B cell (primary cell): ENCODE data around the gene EFCAB3. TPM values are rescaled to one million over a fixed set of nuclear protein-coding genes. Genes with fewer than 3 reads are reported as not detected.

Experiments used
- ATAC-seq: fragments of 200-7000 bp; cut with Tn5 transposase; one replicate; pipeline ENCODE4 v1.10.0; 2021; ENCODE audit warnings: low read depth, mild to moderate bottlenecking, moderate number of reproducible peaks, moderate library complexity
- CTCF ChIA-PET: fragments of 350-600 bp; sonication (Branson Sonifier 250); formaldehyde crosslinking; loops from one replicate; lab custom pipeline; 2021; ENCODE audit warnings: antibody characterized with exemption, inconsistent platforms; lab: Charles Lee
- POLR2A ChIA-PET: fragments of 350-600 bp; sonication (Branson Sonifier 250); formaldehyde crosslinking; loops from one replicate; lab custom pipeline; 2021; ENCODE audit warnings: antibody characterized with exemption; lab: Charles Lee
- DNase-seq: peaks from one replicate; pipeline ENCODE4 v3.0.0; 2013
- H2AFZ ChIP-seq: 2 replicates; pipeline ENCODE4 v1.6.1; 2012; ENCODE audit warnings: mild to moderate bottlenecking, low read depth, low read length; ENCODE audit not compliant: insufficient read depth, poor library complexity, severe bottlenecking
- H3K27ac ChIP-seq, 2 donors: 1 replicate in 1 of 2; 2 replicates in 1 of 2; pipeline ENCODE4 v1.5.1; 2012 to 2013; ENCODE audit warnings: low read length in 2 of 2, mild to moderate bottlenecking in 2 of 2, moderate library complexity in 1 of 2
- H3K27me3 ChIP-seq, 4 experiments: fragments of 200-600 bp in 1 of 4; sonication (generic) in 1 of 4; replicated peaks in 1 of 4; 1 replicate in 2 of 4; 2 replicates in 2 of 4; pipeline versions ENCODE4 v1.6.1 to v1.7.0; 2013 to 2016; ENCODE audit warnings: low read length in 3 of 4, mild to moderate bottlenecking in 2 of 4, mixed read lengths in 1 of 4, moderate library complexity in 1 of 4; ENCODE audit not compliant: insufficient read depth in 4 of 4, control insufficient read depth in 3 of 4; ENCODE audit errors: control extremely low read depth in 1 of 4
- H3K36me3 ChIP-seq, 2 experiments: replicated peaks in 1 of 2; 1 replicate in 1 of 2; 2 replicates in 1 of 2; pipeline versions ENCODE4 v1.6.1 to v1.7.1; 2013; ENCODE audit warnings: low read length in 1 of 2; ENCODE audit not compliant: insufficient read depth in 2 of 2, control insufficient read depth in 1 of 2; ENCODE audit errors: control extremely low read depth in 1 of 2, extremely low read depth in 1 of 2
- H3K4me1 ChIP-seq, 2 donors: fragments of 200-600 bp in 1 of 2; sonication (generic) in 1 of 2; 1 replicate in 1 of 2; 2 replicates in 1 of 2; pipeline versions ENCODE4 v1.5.1 to v1.6.1; 2013 to 2017; ENCODE audit warnings: low read length in 2 of 2; ENCODE audit not compliant: control insufficient read depth in 2 of 2, insufficient read depth in 2 of 2
- H3K4me2 ChIP-seq: replicated peaks from 2 replicates; pipeline ENCODE3; 2012; ENCODE audit warnings: mild to moderate bottlenecking, low read depth, low read length; ENCODE audit not compliant: poor library complexity, severe bottlenecking
- H3K4me3 ChIP-seq, 5 experiments: fragments of 200-600 bp in 1 of 5; sonication (generic) in 1 of 5; 1 replicate in 3 of 5; 2 replicates in 2 of 5; pipeline versions ENCODE4 v1.5.1 to v1.7.0; 2011 to 2016; ENCODE audit warnings: low read length in 4 of 5, mild to moderate bottlenecking in 4 of 5, low read depth in 2 of 5, control low read depth in 1 of 5, moderate library complexity in 1 of 5; ENCODE audit not compliant: insufficient read depth in 1 of 5; ENCODE audit errors: control extremely low read depth in 1 of 5, extremely low read depth in 1 of 5
- H3K79me2 ChIP-seq: fragments of 200-600 bp; sonication (generic); one replicate; pipeline ENCODE4 v1.6.0; 2016; ENCODE audit warnings: low read length; ENCODE audit not compliant: control insufficient read depth, insufficient read depth
- H3K9ac ChIP-seq: fragments of 200-600 bp; sonication (generic); 2 replicates; pipeline ENCODE4 v1.6.1; 2017; ENCODE audit warnings: mild to moderate bottlenecking, low read length, moderate library complexity
- H3K9me3 ChIP-seq, 3 donors: one replicate each; pipeline versions ENCODE4 v1.6.1 to v1.7.1; 2013; ENCODE audit warnings: low read length in 2 of 3; ENCODE audit not compliant: control insufficient read depth in 2 of 3, insufficient read depth in 1 of 3; ENCODE audit errors: control extremely low read depth in 1 of 3
- H4K20me1 ChIP-seq: 2 replicates; pipeline ENCODE4 v1.6.0; 2012; ENCODE audit warnings: mild to moderate bottlenecking, low read length; ENCODE audit not compliant: insufficient read depth, control insufficient read depth, poor library complexity, severe bottlenecking
- H3K27ac Mint-ChIP-seq: one replicate; pipeline ENCODE4 v1.8.0; 2021; ENCODE audit warnings: mixed read lengths
- H3K27me3 Mint-ChIP-seq: one replicate; pipeline ENCODE4 v1.8.0; 2021; ENCODE audit warnings: mixed read lengths
- H3K4me1 Mint-ChIP-seq: one replicate; pipeline ENCODE4 v1.8.0; 2021; ENCODE audit warnings: mixed read lengths
- H3K4me3 Mint-ChIP-seq: one replicate; pipeline ENCODE4 v1.8.0; 2021; ENCODE audit warnings: mixed read lengths
- H3K9me3 Mint-ChIP-seq: one replicate; pipeline ENCODE4 v1.8.0; 2022; ENCODE audit warnings: mixed read lengths; ENCODE audit not compliant: insufficient read depth
- CTCF ChIP-seq: fragments of 200-600 bp; IDR thresholded peaks from one replicate; pipeline ENCODE4 v1.8.0; 2022; ENCODE audit warnings: antibody characterized with exemption, mild to moderate bottlenecking
- EZH2 ChIP-seq: IDR thresholded peaks from 2 replicates; pipeline ENCODE4 v1.6.1; 2012; ENCODE audit warnings: borderline replicate concordance, low read depth, mild to moderate bottlenecking, moderate library complexity, low read length; ENCODE audit not compliant: insufficient read depth, poor library complexity, severe bottlenecking
- WGBS: methylation state at CpG from one replicate; pipeline ENCODE4 v1.1.5; 2013; ENCODE audit warnings: missing lambda C conversion rate; ENCODE audit not compliant: insufficient coverage; 5-methylcytosine and 5-hydroxymethylcytosine counted together
- intact Hi-C: fragments of 100-400 bp; cut with micrococcal nuclease; formaldehyde crosslinking; loops from one replicate; pipeline ENCODE4 v1.10.0; 2022
- polyA minus RNA-seq: library from RNA; depleted of rRNA, polyadenylated mRNA; stranded (reverse); fragments of >200 nt; gene quantifications from 2 replicates; pipeline ENCODE4 v1.2.3, GENCODE V29; 2012
- polyA plus RNA-seq: library from polyadenylated mRNA; depleted of rRNA; stranded (reverse); fragments of >200 nt; gene quantifications from 2 replicates; pipeline ENCODE4 v1.2.3, GENCODE V29; 2012
- total RNA-seq, 2 donors: library from RNA; stranded (reverse); fragments of 120-200 nt in 1 of 2; gene quantifications; 1 replicate in 1 of 2; 2 replicates in 1 of 2; pipeline versions ENCODE4 v1.2.3 to v1.2.4, GENCODE V29; 2013 to 2022

EFCAB3 gene
- total RNA-seq = not detected in 2 replicates
- not detected for total RNA-seq (2013)
- not detected in 2 replicates for polyA plus RNA-seq
- polyA minus RNA-seq = not detected in 2 replicates

- Histone ChIP-seq H3K27ac (no peak within 1 kb of the TSS), H3K9ac (no peak within 1 kb of the TSS), H3K27me3 (peaks cover 0 to 2% (median under 1%) of the 10 kb centered on the region in 4 experiments), H4K20me1 (no peaks in the 10 kb centered on the region), H3K79me2 (no peaks in the 10 kb centered on the region), H3K9me3 (peaks cover 0 to 4% (median 0%) of the 10 kb centered on the region in 3 donors), H3K4me1 (no peaks in the 10 kb centered on the region), H3K36me3 (no peaks in the 10 kb centered on the region), H3K4me2 (no peak within 1 kb of the TSS), H3K4me3 (no peak within 1 kb of the TSS), H2AFZ (no peak within 1 kb of the TSS)
- Mint-ChIP-seq H3K27me3 (peaks cover 35% of the 10 kb centered on the region), H3K4me3 (no peak within 1 kb of the TSS), H3K27ac (no peak within 1 kb of the TSS), H3K9me3 (no peaks in the 10 kb centered on the region), H3K4me1 (no peaks in the 10 kb centered on the region)
- intact Hi-C loops = no loop called here
- DNase-seq (no peak), ATAC-seq (no peak)
- WGBS = no CpG with 5 or more reads among the region's 3 CpGs
- TF ChIP-seq EZH2 (no peak), CTCF (no peak)
- ChIA-PET CTCF (no interaction called here), POLR2A (no interaction called here)
These were observed at the start of gene EFCAB3 for GRCh38 chr17:62380253-62380652. Gene EFCAB3, plus strand, starts transcription at chr17:62380553. Its CDS starts 2,427 bp downstream, at chr17:62382980.

- intact Hi-C loops = no loop called here
- Mint-ChIP-seq H3K4me1 (no peaks in the 10 kb centered on the region), H3K27ac (no peak overlapping the region), H3K4me3 (no peak overlapping the region), H3K27me3 (peaks cover 4% of the 10 kb centered on the region), H3K9me3 (peaks cover 3% of the 10 kb centered on the region)
- Histone ChIP-seq H3K27me3 (no peaks in the 10 kb centered on the region), H3K9ac (no peak overlapping the region), H3K4me3 (no peak overlapping the region), H3K27ac (no peak overlapping the region), H3K4me2 (no peak overlapping the region), H3K79me2 (no peaks in the 10 kb centered on the region), H4K20me1 (no peaks in the 10 kb centered on the region), H2AFZ (no peak overlapping the region), H3K4me1 (no peaks in the 10 kb centered on the region), H3K36me3 (no peaks in the 10 kb centered on the region), H3K9me3 (peaks cover 1 to 15% (median 3%) of the 10 kb centered on the region in 3 donors)
- ATAC-seq = no peak
- ChIA-PET POLR2A (no interaction called here), CTCF (no interaction called here)
- TF ChIP-seq CTCF (no peak), EZH2 (no peak)
- no peak for DNase-seq
These were observed 43.8 kb upstream of the EFCAB3 start for GRCh38 chr17:62336527-62336926.
